Pancreas (tissue), 10 donors: Measurements from ENCODE around the gene NDFIP2. TPM values are rescaled to one million over a fixed set of nuclear protein-coding genes. Genes with fewer than 3 reads are reported as not detected.

Source experiments
- ATAC-seq, 4 donors: fragments of 200-7000 bp; cut with Tn5 transposase; one replicate each; pipeline versions ENCODE4 v1.8.0 to v1.9.1; 2020; ENCODE audit warnings: mild to moderate bottlenecking in 4 of 4, moderate library complexity in 4 of 4
- DNase-seq, 6 donors: peaks; one replicate each; pipeline ENCODE4 v3.0.0-alpha.2; 2020
- FAIRE-seq: peaks from 2 replicates; lab custom pipeline; 2012; peaks lifted over from hg19 to GRCh38; lab: Jason Lieb, UNC
- H3K27ac ChIP-seq, 4 donors: fragments of 200-600 bp; sonication (generic); 1 replicate in 3 of 4; 2 replicates in 1 of 4; pipeline versions ENCODE4 v1.5.0 to v1.8.0; 2020
- H3K27me3 ChIP-seq, 4 donors: fragments of 200-600 bp; one replicate each; pipeline ENCODE4 v1.8.0; 2021
- H3K36me3 ChIP-seq, 3 donors: fragments of 200-600 bp; sonication (generic) in 1 of 3; one replicate each; pipeline versions ENCODE4 v1.5.0 to v1.8.0; 2020 to 2021
- H3K4me1 ChIP-seq, 3 donors: fragments of 200-600 bp; one replicate each; pipeline ENCODE4 v1.8.0; 2021
- H3K4me3 ChIP-seq, 4 donors: fragments of 200-600 bp; sonication (generic) in 2 of 4; one replicate each; pipeline versions ENCODE4 v1.5.0 to v1.8.0; 2020 to 2021
- H3K9me3 ChIP-seq, 4 donors: fragments of 200-600 bp; one replicate each; pipeline ENCODE4 v1.8.0; 2021
- CTCF ChIP-seq, 4 donors: fragments of 200-600 bp; sonication (generic) in 3 of 4; IDR thresholded peaks; one replicate each; pipeline versions ENCODE4 v1.5.0 to v1.8.0; 2021; ENCODE audit warnings: antibody characterized with exemption in 4 of 4
- WGBS, 2 donors: extraction: QIAGEN DNeasy Blood & Tissue Kit; methylation state at CpG; one replicate each; pipeline ENCODE4 v1.1.7; 2013; 5-methylcytosine and 5-hydroxymethylcytosine counted together
- intact Hi-C, 3 donors: fragments of 100-400 bp; cut with DNase I; formaldehyde crosslinking; loops; one replicate each; pipeline versions ENCODE4 v1.11.1 to v1.14.2; 2022
- polyA plus RNA-seq, 2 donors: library from polyadenylated mRNA; stranded (reverse); fragments of 200-250 nt; gene quantifications; one replicate each; pipeline ENCODE4 v1.2.3, GENCODE V29; 2013
- total RNA-seq, 6 donors: library from RNA; stranded (reverse); fragmentation: NEBNext Ultra II Directional in 4 of 6; extraction: Animal tissue kit (Norgen Biotek cat#: 25700) in 4 of 6; gene quantifications; one replicate each; pipeline versions ENCODE4 v1.2.1 to v1.2.4, GENCODE V29; 2021 to 2023
- donor health status: healthy with polysubstance abuse.
- donor health status: DM: no; HTN: no; CAD: no; lungs with moderate emphysema.
- donor health status: DM: no; HTN: no; CAD: no.
- donor health status: control.
- donor health status: control.
- donor health status: Bipolar disorder and iron deficiency.
- donor health status: DM: yes; HTN: yes; CAD: no.
- donor health status: DM: no; HTN: no; CAD: no.
- donor health status: DM: no; HTN: no; CAD: no.
- donor health status: DM: yes; HTN: yes; CAD: no.

Gene NDFIP2
- total and polyA plus RNA-seq, 8 donors, result 6.3 to 35.0 (median 21.9) TPM

DNA sequence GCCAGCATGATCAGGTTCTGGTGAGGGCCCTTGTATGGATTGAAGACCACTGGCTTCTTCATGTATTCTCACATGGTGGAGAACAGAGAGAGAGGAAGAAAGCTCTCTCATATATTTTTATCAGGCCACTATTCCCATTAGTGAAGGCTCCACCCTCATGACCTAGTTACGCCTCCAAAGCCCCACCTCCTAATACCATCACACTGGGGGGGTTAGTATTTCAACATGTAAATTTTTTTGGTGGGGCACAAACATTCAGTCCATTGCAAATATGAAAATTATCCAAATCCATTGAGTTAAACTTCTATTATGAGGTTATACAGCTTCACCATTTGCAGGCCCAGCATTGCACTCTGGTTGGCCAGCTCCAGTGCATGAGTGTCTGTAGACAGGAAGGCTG lies 41.7 kb upstream of the NDFIP2 start:
- no peak for FAIRE-seq
- no peaks in the 10 kb centered on the region for H3K36me3 ChIP-seq
- 93 to 100% methylated on average over 1 of the region's 1 CpG for WGBS, 2 donors

DNA sequence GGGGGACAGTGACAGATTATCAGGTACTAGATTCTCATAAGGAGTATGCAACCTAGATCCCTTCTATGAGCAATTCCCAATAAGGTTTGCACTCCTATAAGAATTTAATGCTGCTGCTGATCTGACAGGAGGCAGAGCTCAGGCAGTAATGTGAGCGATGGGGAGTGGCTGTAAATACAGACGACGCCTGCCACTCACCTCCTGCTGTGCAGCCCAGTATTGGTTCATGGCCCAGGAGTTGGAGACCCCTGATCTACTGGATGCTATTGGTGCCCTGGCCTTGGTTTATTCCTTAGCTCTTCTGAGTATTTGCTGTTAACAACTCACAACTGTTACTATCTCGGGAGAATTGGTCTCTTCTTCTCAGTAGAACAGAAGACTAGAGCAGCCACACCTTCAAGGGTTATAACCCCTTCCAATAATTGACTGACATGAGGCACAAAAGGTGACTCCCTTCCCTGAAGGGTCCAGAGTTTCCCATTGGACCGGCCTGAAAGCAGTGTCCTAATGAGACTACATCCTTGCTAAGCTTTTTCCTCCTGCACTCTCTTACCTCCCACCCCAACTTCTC lies 39.9 kb upstream of the NDFIP2 start:
- Histone ChIP-seq H3K9me3 (no peaks in the 10 kb centered on the region), H3K4me3 (no peak overlapping the region), H3K27me3 (no peaks in the 10 kb centered on the region), H3K36me3 (no peaks in the 10 kb centered on the region), H3K4me1 (no peaks in the 10 kb centered on the region), H3K27ac (no peak overlapping the region)
- FAIRE-seq (no peak), ATAC-seq (no peak), DNase-seq (no peak)
- intact Hi-C loops, result no loop called here
- 88 to 94% methylated on average over 5 of the region's 5 CpGs for WGBS, 2 donors
- no peak for TF ChIP-seq CTCF (IDR thresholded peaks at IDR 0.05)

More for the DNA sequence above, 41.7 kb upstream of the NDFIP2 start:
- Histone ChIP-seq H3K27ac (no peak overlapping the region), H3K27me3 (no peaks in the 10 kb centered on the region), H3K9me3 (no peaks in the 10 kb centered on the region), H3K4me1 (no peaks in the 10 kb centered on the region), H3K4me3 (no peak overlapping the region)
- intact Hi-C loops, result no loop called here
- no peak for ATAC-seq
- no peak for TF ChIP-seq CTCF (IDR thresholded peaks at IDR 0.05)
- no peak for DNase-seq

DNA sequence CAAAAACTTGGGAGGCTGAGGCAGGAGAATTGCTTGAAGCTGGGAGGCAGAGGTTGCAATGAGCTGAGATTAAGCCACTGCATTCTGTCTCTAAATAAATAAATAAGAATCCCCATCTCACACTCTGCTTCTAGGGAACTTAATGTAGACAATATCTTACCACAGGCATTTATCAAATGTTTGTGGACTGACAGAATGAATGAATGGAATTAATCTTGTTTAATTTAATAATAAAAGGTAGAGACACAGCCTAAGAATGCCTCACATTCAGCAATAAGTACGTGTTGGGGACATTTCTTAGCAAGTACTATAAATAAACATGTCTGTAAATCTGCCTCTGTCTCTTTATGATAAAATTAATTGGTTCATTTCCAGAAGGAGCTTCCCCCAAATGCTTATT lies 38.7 kb upstream of the NDFIP2 start:
- FAIRE-seq, result no peak
- no peaks in the 10 kb centered on the region for H3K27me3 ChIP-seq
- intact Hi-C loops, result no loop called here
- H3K4me1 ChIP-seq, result no peaks in the 10 kb centered on the region
- ATAC-seq, result no peak
- WGBS, 2 donors, result 70 to 81% methylated on average over 1 of the region's 1 CpG
- no peak for TF ChIP-seq CTCF (IDR thresholded peaks at IDR 0.05)
- no peak overlapping the region for H3K27ac ChIP-seq
- H3K9me3 ChIP-seq, result no peaks in the 10 kb centered on the region
- no peak overlapping the region for H3K4me3 ChIP-seq
- DNase-seq, result no peak
- H3K36me3 ChIP-seq, result no peaks in the 10 kb centered on the region

- 82 to 91% methylated on average over 3 of the region's 3 CpGs for WGBS, 2 donors
- Histone ChIP-seq H3K9me3 (no peaks in the 10 kb centered on the region), H3K27me3 (no peaks in the 10 kb centered on the region), H3K27ac (no peak overlapping the region), H3K36me3 (no peaks in the 10 kb centered on the region), H3K4me3 (no peak overlapping the region), H3K4me1 (no peaks in the 10 kb centered on the region)
- intact Hi-C loops, result no loop called here
- no peak for TF ChIP-seq CTCF (IDR thresholded peaks at IDR 0.05)
- ATAC-seq (no peak), FAIRE-seq (no peak), DNase-seq (no peak)
These were observed 38.2 kb upstream of the NDFIP2 start for GRCh38 chr13:79442706-79443105.

GRCh38 chr13:79445968-79446645 lies 34.8 kb upstream of the NDFIP2 start:
- no peak overlapping the region for H3K4me3 ChIP-seq
- ATAC-seq (no peak), DNase-seq (no peak), FAIRE-seq (no peak)
- H3K9me3 ChIP-seq, result no peaks in the 10 kb centered on the region
- no peaks in the 10 kb centered on the region for H3K36me3 ChIP-seq
- intact Hi-C loops, result no loop called here
- no peaks in the 10 kb centered on the region for H3K4me1 ChIP-seq
- no peak for TF ChIP-seq CTCF (IDR thresholded peaks at IDR 0.05)
- no peaks in the 10 kb centered on the region for H3K27me3 ChIP-seq
- no peak overlapping the region for H3K27ac ChIP-seq
- WGBS, 2 donors, result 84 to 91% methylated on average over 11 of the region's 11 CpGs
